Progenitor cell of endocrine pancreas (in vitro differentiated cells): Measurements from ENCODE around the gene GPS2. TPM values are rescaled to one million over a fixed set of nuclear protein-coding genes. Genes with fewer than 3 reads are reported as not detected.

Source experiments
- DNase-seq: peaks from one replicate; pipeline ENCODE4 v3.0.0; 2021; ENCODE audit warnings: low spot score; ENCODE audit not compliant: unreplicated experiment
- H3K27ac Mint-ChIP-seq: 2 replicates; pipeline ENCODE4 v1.8.0; 2021; ENCODE audit warnings: mild to moderate bottlenecking, moderate library complexity, mixed read lengths
- H3K27me3 Mint-ChIP-seq: 2 replicates; pipeline ENCODE4 v1.8.0; 2021; ENCODE audit warnings: mixed read lengths
- H3K36me3 Mint-ChIP-seq: 2 replicates; pipeline ENCODE4 v1.8.0; 2022; ENCODE audit warnings: mixed read lengths; ENCODE audit not compliant: insufficient read depth
- H3K4me1 Mint-ChIP-seq: 2 replicates; pipeline ENCODE4 v1.8.0; 2021; ENCODE audit warnings: low read depth, mixed read lengths
- H3K4me3 Mint-ChIP-seq: 2 replicates; pipeline ENCODE4 v1.8.0; 2021; ENCODE audit warnings: low read depth, mild to moderate bottlenecking, moderate library complexity, mixed read lengths
- H3K9me3 Mint-ChIP-seq: 2 replicates; pipeline ENCODE4 v1.8.0; 2021; ENCODE audit warnings: low read depth, mixed read lengths
- total RNA-seq: library from RNA; stranded (reverse); gene quantifications from 2 replicates; pipeline ENCODE4 v1.2.1, GENCODE V29; 2021
- TF ChIP-seq, protein P1 (sequence below): fragments of 200-600 bp; sonication (generic); IDR thresholded peaks from one replicate; pipeline ENCODE4 v1.5.0; 2021; ENCODE audit warnings: antibody characterized with exemption, mild to moderate bottlenecking; ENCODE audit not compliant: unreplicated experiment

Gene GPS2
- total RNA-seq, 1 donor from 2014 or later: 77.1 TPM

- peak; percentile 26 for DNase-seq
- peak overlapping the region; percentile 76 for H3K4me3 Mint-ChIP-seq
- peaks cover 25% of the 10 kb centered on the region for H3K27me3 Mint-ChIP-seq
- no peak overlapping the region for H3K27ac Mint-ChIP-seq
- no peaks in the 10 kb centered on the region for H3K9me3 Mint-ChIP-seq
- H3K36me3 Mint-ChIP-seq: no peaks in the 10 kb centered on the region
- H3K4me1 Mint-ChIP-seq: peaks cover 6% of the 10 kb centered on the region
- TF ChIP-seq, protein P1, sequence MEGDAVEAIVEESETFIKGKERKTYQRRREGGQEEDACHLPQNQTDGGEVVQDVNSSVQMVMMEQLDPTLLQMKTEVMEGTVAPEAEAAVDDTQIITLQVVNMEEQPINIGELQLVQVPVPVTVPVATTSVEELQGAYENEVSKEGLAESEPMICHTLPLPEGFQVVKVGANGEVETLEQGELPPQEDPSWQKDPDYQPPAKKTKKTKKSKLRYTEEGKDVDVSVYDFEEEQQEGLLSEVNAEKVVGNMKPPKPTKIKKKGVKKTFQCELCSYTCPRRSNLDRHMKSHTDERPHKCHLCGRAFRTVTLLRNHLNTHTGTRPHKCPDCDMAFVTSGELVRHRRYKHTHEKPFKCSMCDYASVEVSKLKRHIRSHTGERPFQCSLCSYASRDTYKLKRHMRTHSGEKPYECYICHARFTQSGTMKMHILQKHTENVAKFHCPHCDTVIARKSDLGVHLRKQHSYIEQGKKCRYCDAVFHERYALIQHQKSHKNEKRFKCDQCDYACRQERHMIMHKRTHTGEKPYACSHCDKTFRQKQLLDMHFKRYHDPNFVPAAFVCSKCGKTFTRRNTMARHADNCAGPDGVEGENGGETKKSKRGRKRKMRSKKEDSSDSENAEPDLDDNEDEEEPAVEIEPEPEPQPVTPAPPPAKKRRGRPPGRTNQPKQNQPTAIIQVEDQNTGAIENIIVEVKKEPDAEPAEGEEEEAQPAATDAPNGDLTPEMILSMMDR: no peak
Measured at GRCh38 chr17:7281953-7282751, 33.0 kb downstream of the GPS2 start.

- Mint-ChIP-seq H3K9me3 (no peaks in the 10 kb centered on the region), H3K4me1 (peaks cover 6% of the 10 kb centered on the region), H3K27me3 (peaks cover 23% of the 10 kb centered on the region), H3K4me3 (peak within 1 kb of the TSS; percentile 76), H3K27ac (peak within 1 kb of the TSS; percentile 58), H3K36me3 (no peaks in the 10 kb centered on the region)
- TF ChIP-seq, protein P1: no peak
- peak; percentile 87 for DNase-seq
Measured at GRCh38 chr17:7281074-7281952, 33.8 kb downstream of the GPS2 start, which contains the start of gene SLC2A4. Gene SLC2A4 (plus strand): TSS chr17:7281718. CDS start chr17:7281935, 217 bp downstream.

GRCh38 chr17:7280519-7281073 is 34.6 kb downstream of the GPS2 start:
- peak overlapping the region; percentile 58 for H3K27ac Mint-ChIP-seq
- H3K4me1 Mint-ChIP-seq: peaks cover 6% of the 10 kb centered on the region
- peak overlapping the region; percentile 76 for H3K4me3 Mint-ChIP-seq
- peak; percentile 70 for DNase-seq
- H3K36me3 Mint-ChIP-seq: no peaks in the 10 kb centered on the region
- TF ChIP-seq, protein P1: peak; percentile 84
- H3K9me3 Mint-ChIP-seq: no peaks in the 10 kb centered on the region
- peaks cover 22% of the 10 kb centered on the region for H3K27me3 Mint-ChIP-seq

GRCh38 chr17:7279448-7279847 is 35.7 kb downstream of the GPS2 start:
- H3K4me3 Mint-ChIP-seq: no peak overlapping the region

More at GRCh38 chr17:7279448-7279847, 35.7 kb downstream of the GPS2 start:
- Mint-ChIP-seq H3K36me3 (no peaks in the 10 kb centered on the region), H3K9me3 (no peaks in the 10 kb centered on the region), H3K27ac (no peak overlapping the region), H3K27me3 (peaks cover 22% of the 10 kb centered on the region), H3K4me1 (peaks cover 6% of the 10 kb centered on the region)
- DNase-seq: no peak
- TF ChIP-seq, protein P1: no peak
